ENCODE results near the gene TLCD2. TPM values are rescaled to one million over a fixed set of nuclear protein-coding genes. Genes with fewer than 3 reads are reported as not detected.
"Not testable (repeated sequence)": the region's sequence is repeated elsewhere in the genome, so short reads cannot be mapped to it uniquely, and the experiment has no call there.

Gene TLCD2
- total and polyA plus RNA-seq, 4 donors, result 2.7 to 10.0 (median 6.5) TPM

DNA sequence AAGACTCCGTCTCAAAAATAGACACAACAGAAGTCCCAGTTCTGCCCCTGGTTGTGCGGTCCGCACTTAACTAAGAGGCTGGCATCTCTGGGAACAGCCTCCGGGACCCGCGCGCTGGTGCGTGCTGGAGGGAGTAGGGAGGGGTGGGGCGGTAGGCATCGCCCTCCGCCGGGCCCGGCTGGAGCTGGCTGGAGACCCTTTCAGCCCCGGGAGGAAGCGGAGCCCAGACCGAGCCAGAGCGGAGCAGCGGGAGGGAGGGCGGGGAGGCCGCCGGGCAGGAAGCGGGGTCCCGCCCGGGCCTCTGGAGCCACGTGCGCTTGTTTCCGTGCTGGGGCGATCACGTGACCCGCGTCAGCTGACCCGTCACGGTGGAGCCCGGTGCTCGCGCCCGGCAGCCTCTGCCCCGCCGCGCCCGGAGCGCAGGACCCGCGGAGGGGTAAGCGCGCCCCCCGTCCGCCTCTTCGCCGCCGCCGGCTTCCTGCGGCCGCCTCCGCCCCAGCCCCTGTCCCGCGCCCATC lies 14.2 kb upstream of the TLCD2 start, which contains the start of gene WDR81:
Gene WDR81, plus strand, starts transcription at position 354 of the 518 bp plus-strand sequence. CDS start 256 bp downstream, outside the sequence.
- intact Hi-C loops (cut with DNase I), result loop anchor here (2.0 to 10.0 kb wide), 6 partner anchors 58 to 320 kb away; partner anchors contain the start of genes OVCA2 (in 1 of the 2), RPA1 (in 1 of the 2) and SMYD4 (in 1 of the 2)
- peaks cover 0 to 1% of the 10 kb centered on the region in 2 donors for H3K36me3 ChIP-seq (ENCODE audit: control insufficient read depth in 1 of 2, insufficient read depth in 2 of 2, low read length in 1 of 2)
- peak within 1 kb of the TSS; percentile 68 to 75 for H3K4me3 ChIP-seq (ENCODE audit: low read length in 2 of 2)
- peak; percentile 89 for ATAC-seq (ENCODE audit: low FRiP score)
- H3K9me3 ChIP-seq (ENCODE audit: control insufficient read depth, low read length), result no peaks in the 10 kb centered on the region
- peak within 1 kb of the TSS in 1 of 2 donors; percentile 23 for H3K27ac ChIP-seq (ENCODE audit: low read depth in 1 of 2, low read length in 2 of 2)
- no peaks in the 10 kb centered on the region for H3K4me1 ChIP-seq (ENCODE audit: control insufficient read depth in 1 of 2, insufficient read depth in 2 of 2, low read length in 2 of 2)
- DNase-seq, result peak; percentile 95 to 97
- 0 to 1% methylated on average over 29 to 57 of the region's 57 CpGs for WGBS, 2 donors
- H3K27me3 ChIP-seq (ENCODE audit: control insufficient read depth in 1 of 2, insufficient read depth in 2 of 2, low read length in 1 of 2), result no peaks in the 10 kb centered on the region

DNA sequence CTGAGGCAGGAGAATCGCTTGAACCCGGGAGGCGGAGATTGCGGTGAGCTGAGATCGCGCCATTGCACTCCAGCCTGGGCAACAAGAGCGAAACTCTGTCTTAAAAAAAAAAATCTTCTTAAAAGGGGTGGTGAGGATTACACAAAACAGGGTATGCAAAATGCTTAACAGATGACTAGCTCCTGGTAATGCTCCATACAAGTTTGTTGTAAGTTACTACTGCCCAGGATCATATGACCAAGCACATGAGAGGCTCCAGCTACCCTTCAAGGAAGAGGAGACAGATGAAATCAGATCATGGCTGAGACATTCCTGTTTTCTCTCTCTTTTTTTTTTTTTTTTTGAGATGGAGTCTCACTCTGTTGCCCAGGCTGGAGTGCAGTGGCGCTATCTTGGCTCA lies 11.8 kb upstream of the TLCD2 start:
- H3K27ac ChIP-seq (ENCODE audit: low read depth in 1 of 2, low read length in 2 of 2); DNase-seq: not testable (repeated sequence)

DNA sequence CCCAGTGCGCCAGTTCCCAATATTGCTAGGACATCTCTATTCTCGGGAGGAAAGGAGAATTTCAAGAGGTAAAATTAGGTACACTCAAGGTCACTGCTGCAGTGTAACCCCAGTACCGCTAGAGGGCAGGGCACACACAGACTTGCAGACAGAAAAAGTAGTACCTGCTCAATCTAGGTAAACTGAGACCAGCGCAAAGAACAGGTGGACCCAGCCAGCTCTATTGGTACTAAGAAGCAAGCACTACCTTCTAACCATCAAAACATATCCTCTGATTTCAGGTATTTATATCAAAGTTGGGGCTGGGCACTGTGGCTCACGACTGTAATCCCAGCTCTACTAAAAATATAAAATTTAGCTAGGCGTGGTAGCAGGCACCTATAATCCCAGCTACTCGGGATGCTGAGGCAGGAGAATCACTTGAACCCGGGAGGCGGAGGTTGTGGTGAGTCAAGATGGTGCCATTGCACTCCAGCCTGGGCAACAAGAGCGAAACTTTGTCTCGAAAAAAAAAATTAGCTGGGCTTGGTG lies 10.7 kb upstream of the TLCD2 start:
- Histone ChIP-seq H3K4me1 (ENCODE audit: control insufficient read depth in 1 of 2, insufficient read depth in 2 of 2, low read length in 2 of 2) (no peaks in the 10 kb centered on the region), H3K27ac (ENCODE audit: low read depth in 1 of 2, low read length in 2 of 2) (no peak overlapping the region), H3K27me3 (ENCODE audit: control insufficient read depth in 1 of 2, insufficient read depth in 2 of 2, low read length in 1 of 2) (no peaks in the 10 kb centered on the region), H3K36me3 (ENCODE audit: control insufficient read depth in 1 of 2, insufficient read depth in 2 of 2, low read length in 1 of 2) (no peaks in the 10 kb centered on the region), H3K4me3 (ENCODE audit: low read length in 2 of 2) (no peak overlapping the region), H3K9me3 (ENCODE audit: control insufficient read depth, low read length) (no peaks in the 10 kb centered on the region)
- intact Hi-C loops (cut with DNase I), result loop anchor here (2.0 to 10.0 kb wide), 5 partner anchors 61 to 324 kb away; partner anchors contain the start of genes OVCA2 (in 1 of the 2) and RPA1 (in 1 of the 2)
- ATAC-seq (ENCODE audit: low FRiP score) (no peak), DNase-seq (peak in 1 of 2 donors; percentile 67)
- 27 to 36% methylated on average over 11 of the region's 11 CpGs for WGBS, 2 donors

More for the DNA sequence above, 11.8 kb upstream of the TLCD2 start:
- not testable (repeated sequence) for H3K4me3 ChIP-seq (ENCODE audit: low read length in 2 of 2); H3K36me3 ChIP-seq (ENCODE audit: control insufficient read depth in 1 of 2, insufficient read depth in 2 of 2, low read length in 1 of 2); H3K9me3 ChIP-seq (ENCODE audit: control insufficient read depth, low read length); H3K27me3 ChIP-seq (ENCODE audit: control insufficient read depth in 1 of 2, insufficient read depth in 2 of 2, low read length in 1 of 2); H3K4me1 ChIP-seq (ENCODE audit: control insufficient read depth in 1 of 2, insufficient read depth in 2 of 2, low read length in 2 of 2); ATAC-seq (ENCODE audit: low FRiP score)
- intact Hi-C loops (cut with DNase I), result loop anchor here in 1 of 2 donors (5.0 to 10.0 kb wide), 4 partner anchors 60 to 323 kb away; partner anchors contain the start of genes OVCA2 and RPA1
- WGBS, 2 donors, result 97 to 99% methylated on average over 8 of the region's 8 CpGs

GRCh38 chr17:1718362-1719165 lies 8.4 kb upstream of the TLCD2 start:
- DNase-seq, result no peak
- H3K27ac ChIP-seq (ENCODE audit: low read depth in 1 of 2, low read length in 2 of 2), result peak overlapping the region in 1 of 2 donors; percentile 10
- intact Hi-C loops (cut with DNase I), result no loop called here
- 75 to 79% methylated on average over 19 of the region's 19 CpGs for WGBS, 2 donors
- no peaks in the 10 kb centered on the region for H3K36me3 ChIP-seq (ENCODE audit: control insufficient read depth in 1 of 2, insufficient read depth in 2 of 2, low read length in 1 of 2)
- H3K9me3 ChIP-seq (ENCODE audit: control insufficient read depth, low read length), result no peaks in the 10 kb centered on the region
- H3K4me3 ChIP-seq (ENCODE audit: low read length in 2 of 2), result no peak overlapping the region
- no peak for ATAC-seq (ENCODE audit: low FRiP score)
- H3K27me3 ChIP-seq (ENCODE audit: control insufficient read depth in 1 of 2, insufficient read depth in 2 of 2, low read length in 1 of 2), result no peaks in the 10 kb centered on the region
- no peaks in the 10 kb centered on the region for H3K4me1 ChIP-seq (ENCODE audit: control insufficient read depth in 1 of 2, insufficient read depth in 2 of 2, low read length in 2 of 2)

- WGBS, 2 donors, result 0 to 1% methylated on average over 13 of the region's 13 CpGs
- Histone ChIP-seq H3K9me3 (ENCODE audit: control insufficient read depth, low read length) (no peaks in the 10 kb centered on the region), H3K4me1 (ENCODE audit: control insufficient read depth in 1 of 2, insufficient read depth in 2 of 2, low read length in 2 of 2) (no peaks in the 10 kb centered on the region), H3K36me3 (ENCODE audit: control insufficient read depth in 1 of 2, insufficient read depth in 2 of 2, low read length in 1 of 2) (peaks cover 0 to 4% of the 10 kb centered on the region in 2 donors), H3K4me3 (ENCODE audit: low read length in 2 of 2) (peak overlapping the region; percentile 62 to 86), H3K27ac (ENCODE audit: low read depth in 1 of 2, low read length in 2 of 2) (peak overlapping the region; percentile 80 to 99), H3K27me3 (ENCODE audit: control insufficient read depth in 1 of 2, insufficient read depth in 2 of 2, low read length in 1 of 2) (no peaks in the 10 kb centered on the region)
- intact Hi-C loops (cut with DNase I), result loop anchor here in 1 of 2 donors (2.0 kb wide), 2 partner anchors 112 to 140 kb away; partner anchors contain the start of gene SMYD4
- peak; percentile 92 to 94 for DNase-seq
- peak; percentile 79 for ATAC-seq (ENCODE audit: low FRiP score)
These were observed 6.9 kb upstream of the TLCD2 start for GRCh38 chr17:1716912-1717695.

DNA sequence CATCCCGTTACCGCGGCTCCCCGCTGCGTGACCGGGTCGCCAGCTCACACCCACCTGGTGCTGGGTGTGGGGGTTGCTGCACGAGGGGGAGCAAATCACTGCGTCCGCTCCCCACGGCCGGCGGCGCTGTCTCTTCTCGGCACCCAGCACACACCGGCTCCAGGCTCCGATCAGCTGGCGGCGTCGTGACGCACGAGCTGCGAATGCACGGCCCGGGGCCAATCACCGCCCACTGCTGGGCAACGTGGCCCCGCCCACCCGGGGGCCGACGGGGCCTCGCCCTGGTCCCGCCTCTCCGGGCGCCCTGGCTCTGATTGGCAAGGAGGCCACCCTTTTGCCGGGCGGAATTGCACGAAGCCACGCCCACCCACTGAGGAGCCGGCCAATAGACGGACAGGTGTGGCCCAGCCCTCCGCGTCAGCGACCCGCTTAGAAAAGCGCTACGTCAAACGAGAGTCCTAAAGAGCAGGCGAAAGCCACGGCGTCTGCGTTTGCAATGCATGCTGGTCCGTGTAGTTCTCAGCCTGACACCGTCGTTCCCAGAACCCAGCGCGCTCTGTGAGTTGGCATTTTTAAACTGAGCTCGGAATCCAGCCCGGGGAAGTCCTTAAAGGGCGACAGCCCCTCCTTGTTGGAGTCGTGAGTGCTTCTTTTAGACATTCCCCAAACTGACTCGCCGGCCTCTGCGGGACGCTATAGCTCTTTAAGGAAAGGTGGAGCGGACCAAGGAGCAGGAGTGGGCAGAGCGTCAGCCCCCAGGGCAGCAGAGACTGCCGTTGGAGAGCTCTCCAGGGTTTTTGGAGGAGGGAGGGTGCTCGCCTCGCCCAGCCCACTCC lies 6.1 kb upstream of the TLCD2 start:
- Histone ChIP-seq H3K27me3 (ENCODE audit: control insufficient read depth in 1 of 2, insufficient read depth in 2 of 2, low read length in 1 of 2) (no peaks in the 10 kb centered on the region), H3K9me3 (ENCODE audit: control insufficient read depth, low read length) (no peaks in the 10 kb centered on the region), H3K27ac (ENCODE audit: low read depth in 1 of 2, low read length in 2 of 2) (peak overlapping the region; percentile 99), H3K36me3 (ENCODE audit: control insufficient read depth in 1 of 2, insufficient read depth in 2 of 2, low read length in 1 of 2) (peaks cover 0 to 4% of the 10 kb centered on the region in 2 donors), H3K4me3 (ENCODE audit: low read length in 2 of 2) (peak overlapping the region; percentile 93 to 97), H3K4me1 (ENCODE audit: control insufficient read depth in 1 of 2, insufficient read depth in 2 of 2, low read length in 2 of 2) (no peaks in the 10 kb centered on the region)
- ATAC-seq (ENCODE audit: low FRiP score) (peak; percentile 90), DNase-seq (peak; percentile 100)
- WGBS, 2 donors, result 1% methylated on average over 66 to 70 of the region's 70 CpGs
- intact Hi-C loops (cut with DNase I), result loop anchor here in 1 of 2 donors (2.0 kb wide), 2 partner anchors 113 to 139 kb away; partner anchors contain the start of gene SMYD4

DNA sequence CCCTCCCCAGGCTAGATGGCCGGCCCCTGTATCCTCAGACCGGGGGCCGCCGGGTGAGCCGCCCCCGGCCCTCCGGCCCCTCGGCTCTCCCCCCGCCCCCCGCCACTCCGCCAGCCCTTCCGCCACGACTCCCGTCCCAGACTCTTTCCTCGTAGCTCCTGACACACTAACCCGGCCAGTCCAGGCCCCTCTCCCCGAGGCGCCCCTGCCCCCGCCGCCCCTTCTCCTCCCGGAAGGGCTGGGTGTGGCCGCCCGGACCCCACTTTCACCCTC lies 5.6 kb upstream of the TLCD2 start:
- Histone ChIP-seq H3K36me3 (ENCODE audit: control insufficient read depth in 1 of 2, insufficient read depth in 2 of 2, low read length in 1 of 2) (peaks cover 0 to 4% of the 10 kb centered on the region in 2 donors), H3K27ac (ENCODE audit: low read depth in 1 of 2, low read length in 2 of 2) (peak overlapping the region; percentile 96 to 99), H3K27me3 (ENCODE audit: control insufficient read depth in 1 of 2, insufficient read depth in 2 of 2, low read length in 1 of 2) (no peaks in the 10 kb centered on the region), H3K4me3 (ENCODE audit: low read length in 2 of 2) (peak overlapping the region; percentile 93 to 97), H3K9me3 (ENCODE audit: control insufficient read depth, low read length) (no peaks in the 10 kb centered on the region), H3K4me1 (ENCODE audit: control insufficient read depth in 1 of 2, insufficient read depth in 2 of 2, low read length in 2 of 2) (no peaks in the 10 kb centered on the region)
- intact Hi-C loops (cut with DNase I), result loop anchor here in 1 of 2 donors (2.0 kb wide), 2 partner anchors 113 to 139 kb away; partner anchors contain the start of gene SMYD4
- 1% methylated on average over 14 to 23 of the region's 23 CpGs for WGBS, 2 donors
- no peak for DNase-seq
- no peak for ATAC-seq (ENCODE audit: low FRiP score)

All from aorta (tissue), 5 donors.